ENCODE data around the gene PAX6.

DNA sequence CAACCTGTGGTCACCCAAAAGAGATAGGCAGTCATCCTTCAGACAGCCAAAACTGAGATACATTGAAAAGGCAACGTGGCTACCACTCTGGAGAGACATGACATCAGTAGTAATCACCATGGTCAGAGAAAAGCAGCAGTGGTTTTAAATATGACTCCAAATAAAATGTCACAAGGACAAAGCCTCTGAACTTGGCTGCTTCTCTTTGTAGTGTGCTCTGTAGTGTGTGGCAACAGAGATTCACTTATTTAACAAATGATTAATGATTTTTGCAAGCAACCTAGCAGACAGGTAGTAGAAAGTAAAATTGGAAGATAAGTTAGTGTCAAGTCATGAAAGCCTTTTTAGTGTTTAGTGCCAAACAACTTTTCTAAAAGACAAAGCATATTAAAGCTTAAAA, 63.5 kb downstream of the PAX6 start:
- TF ChIP-seq POLR2AphosphoS5 (IDR thresholded peaks at IDR 0.05), result no peak
- TF ChIP-seq, protein P1, sequence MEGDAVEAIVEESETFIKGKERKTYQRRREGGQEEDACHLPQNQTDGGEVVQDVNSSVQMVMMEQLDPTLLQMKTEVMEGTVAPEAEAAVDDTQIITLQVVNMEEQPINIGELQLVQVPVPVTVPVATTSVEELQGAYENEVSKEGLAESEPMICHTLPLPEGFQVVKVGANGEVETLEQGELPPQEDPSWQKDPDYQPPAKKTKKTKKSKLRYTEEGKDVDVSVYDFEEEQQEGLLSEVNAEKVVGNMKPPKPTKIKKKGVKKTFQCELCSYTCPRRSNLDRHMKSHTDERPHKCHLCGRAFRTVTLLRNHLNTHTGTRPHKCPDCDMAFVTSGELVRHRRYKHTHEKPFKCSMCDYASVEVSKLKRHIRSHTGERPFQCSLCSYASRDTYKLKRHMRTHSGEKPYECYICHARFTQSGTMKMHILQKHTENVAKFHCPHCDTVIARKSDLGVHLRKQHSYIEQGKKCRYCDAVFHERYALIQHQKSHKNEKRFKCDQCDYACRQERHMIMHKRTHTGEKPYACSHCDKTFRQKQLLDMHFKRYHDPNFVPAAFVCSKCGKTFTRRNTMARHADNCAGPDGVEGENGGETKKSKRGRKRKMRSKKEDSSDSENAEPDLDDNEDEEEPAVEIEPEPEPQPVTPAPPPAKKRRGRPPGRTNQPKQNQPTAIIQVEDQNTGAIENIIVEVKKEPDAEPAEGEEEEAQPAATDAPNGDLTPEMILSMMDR (IDR thresholded peaks at IDR 0.05), result no peak
- no peak for TF ChIP-seq EP300 (IDR thresholded peaks at IDR 0.05)
- TF ChIP-seq POLR2A (IDR thresholded peaks at IDR 0.05), result no peak

Measured in stomach (tissue), 4 donors.